PC-3 (cell line): ENCODE results near the gene KDM5A. TPM values are rescaled to one million over a fixed set of nuclear protein-coding genes. Genes with fewer than 3 reads are reported as not detected.

Source experiments
- ATAC-seq: fragments of 200-7000 bp; cut with Tn5 transposase; 2 replicates; pipeline ENCODE4 v1.9.1; 2020; ENCODE audit warnings: mild to moderate bottlenecking, moderate library complexity
- BruUV-seq: library from RNA; stranded (reverse); fragments of 400-500 nt; replicated peaks from 2 replicates; lab custom pipeline; 2021; lab: Mats Ljungman, UMichigan
- CTCF ChIA-PET: fragments of 300-600 bp; sonication (Branson Sonifier 250); formaldehyde crosslinking; loops from one replicate; lab custom pipeline; 2022; ENCODE audit warnings: antibody characterized with exemption; lab: Charles Lee
- POLR2A ChIA-PET: fragments of 300-600 bp; sonication (Branson Sonifier 250); formaldehyde crosslinking; loops from one replicate; lab custom pipeline; 2022; ENCODE audit warnings: antibody characterized with exemption; ENCODE audit not compliant: unreplicated experiment; lab: Charles Lee
- DNase-seq: peaks from one replicate; pipeline ENCODE4 v3.0.0-alpha.2; 2015
- H2AFZ ChIP-seq: fragments of 300-600 bp; sonication (generic); 2 replicates; pipeline ENCODE4 v1.6.0; 2016; ENCODE audit warnings: antibody characterized with exemption, low read length
- H3F3A ChIP-seq: fragments of 300-600 bp; sonication (generic); one replicate; pipeline ENCODE4 v1.6.0; 2017; ENCODE audit warnings: antibody characterized with exemption, low read length, control low read depth, mild to moderate bottlenecking; ENCODE audit not compliant: unreplicated experiment
- H3K27ac ChIP-seq: fragments of 300-600 bp; sonication (generic); 2 replicates; pipeline ENCODE4 v1.5.1; 2016; ENCODE audit warnings: mild to moderate bottlenecking, low read length
- H3K27me3 ChIP-seq: fragments of 300-600 bp; sonication (generic); 2 replicates; pipeline ENCODE4 v1.6.1; 2016; ENCODE audit warnings: low read length, mixed read lengths
- H3K36me3 ChIP-seq: fragments of 300-600 bp; sonication (generic); 2 replicates; pipeline ENCODE4 v1.6.1; 2016; ENCODE audit warnings: low read depth, mixed run types, low read length, mixed read lengths
- H3K4me1 ChIP-seq: fragments of 300-600 bp; sonication (generic); 2 replicates; pipeline ENCODE4 v1.5.1; 2016; ENCODE audit warnings: low read length; ENCODE audit not compliant: insufficient read depth
- H3K4me2 ChIP-seq: fragments of 300-600 bp; sonication (generic); 2 replicates; pipeline ENCODE4 v1.6.0; 2016; ENCODE audit warnings: low read length
- H3K4me3 ChIP-seq: fragments of 300-600 bp; sonication (generic); 2 replicates; pipeline ENCODE4 v1.5.1; 2016; ENCODE audit warnings: mild to moderate bottlenecking, low read length, mixed read lengths
- H3K79me2 ChIP-seq: fragments of 300-600 bp; sonication (generic); 2 replicates; pipeline ENCODE4 v1.6.1; 2017; ENCODE audit warnings: low read length, mixed read lengths
- H3K9ac ChIP-seq: fragments of 300-600 bp; sonication (generic); 2 replicates; pipeline ENCODE4 v1.6.0; 2016; ENCODE audit warnings: mild to moderate bottlenecking, low read length
- H3K9me2 ChIP-seq: fragments of 300-600 bp; sonication (generic); replicated peaks from 2 replicates; pipeline ENCODE4 v1.6.1; 2016; ENCODE audit warnings: mixed run types, low read length, mixed read lengths
- H3K9me3 ChIP-seq: fragments of 300-600 bp; sonication (generic); 2 replicates; pipeline ENCODE4 v1.6.1; 2016; ENCODE audit warnings: low read length, mixed read lengths
- H4K20me1 ChIP-seq: fragments of 300-600 bp; sonication (generic); 2 replicates; pipeline ENCODE4 v1.6.1; 2016; ENCODE audit warnings: low read length, mixed read lengths
- EZH2 ChIP-seq: fragments of 300-600 bp; sonication (generic); IDR thresholded peaks from one replicate; pipeline ENCODE4 v1.6.1; 2017; ENCODE audit warnings: antibody characterized with exemption, mild to moderate bottlenecking, low read length; ENCODE audit not compliant: unreplicated experiment
- EZH2phosphoT487 ChIP-seq: fragments of 300-600 bp; sonication (generic); IDR thresholded peaks from 2 replicates; pipeline ENCODE4 v1.6.1; 2018; ENCODE audit warnings: mild to moderate bottlenecking, antibody characterized with exemption, low read length, borderline replicate concordance
- intact Hi-C: fragments of 100-400 bp; cut with micrococcal nuclease; formaldehyde crosslinking; loops from 2 replicates; pipeline ENCODE4 v1.9.0; 2023
- total RNA-seq: library from RNA; depleted of rRNA; stranded (reverse); fragments of >200 nt; gene quantifications from 2 replicates; pipeline ENCODE4 v1.2.3, GENCODE V29; 2014
- TF ChIP-seq, protein P1 (sequence below): fragments of 300-600 bp; sonication (generic); conservative IDR thresholded peaks from 2 replicates; pipeline ENCODE4 v1.5.1; 2017; ENCODE audit warnings: antibody characterized with exemption, low read depth, mild to moderate bottlenecking, low read length

The KDM5A gene
- total RNA-seq, 1 experiment from 2014 or later = 27.8 TPM

GRCh38 chr12:418432-418831 is 29.3 kb upstream of the KDM5A start:
- Histone ChIP-seq H3K9me3 (no peaks in the 10 kb centered on the region), H3K27me3 (no peaks in the 10 kb centered on the region), H4K20me1 (no peaks in the 10 kb centered on the region), H3K27ac (no peak overlapping the region), H2AFZ (no peak overlapping the region), H3K9me2 (no peaks in the 10 kb centered on the region), H3K79me2 (no peaks in the 10 kb centered on the region), H3K4me2 (no peak overlapping the region), H3K4me1 (no peaks in the 10 kb centered on the region), H3K36me3 (no peaks in the 10 kb centered on the region; the same call in 1 of the 2 replicates), H3F3A (no peaks in the 10 kb centered on the region), H3K9ac (no peak overlapping the region), H3K4me3 (no peak overlapping the region)
- ChIA-PET POLR2A (no interaction called here), CTCF (no interaction called here)
- no TSS peak for BruUV-seq
- intact Hi-C loops = no loop called here
- no peak for DNase-seq
- no peak for TF ChIP-seq EZH2
- TF ChIP-seq, protein P1, sequence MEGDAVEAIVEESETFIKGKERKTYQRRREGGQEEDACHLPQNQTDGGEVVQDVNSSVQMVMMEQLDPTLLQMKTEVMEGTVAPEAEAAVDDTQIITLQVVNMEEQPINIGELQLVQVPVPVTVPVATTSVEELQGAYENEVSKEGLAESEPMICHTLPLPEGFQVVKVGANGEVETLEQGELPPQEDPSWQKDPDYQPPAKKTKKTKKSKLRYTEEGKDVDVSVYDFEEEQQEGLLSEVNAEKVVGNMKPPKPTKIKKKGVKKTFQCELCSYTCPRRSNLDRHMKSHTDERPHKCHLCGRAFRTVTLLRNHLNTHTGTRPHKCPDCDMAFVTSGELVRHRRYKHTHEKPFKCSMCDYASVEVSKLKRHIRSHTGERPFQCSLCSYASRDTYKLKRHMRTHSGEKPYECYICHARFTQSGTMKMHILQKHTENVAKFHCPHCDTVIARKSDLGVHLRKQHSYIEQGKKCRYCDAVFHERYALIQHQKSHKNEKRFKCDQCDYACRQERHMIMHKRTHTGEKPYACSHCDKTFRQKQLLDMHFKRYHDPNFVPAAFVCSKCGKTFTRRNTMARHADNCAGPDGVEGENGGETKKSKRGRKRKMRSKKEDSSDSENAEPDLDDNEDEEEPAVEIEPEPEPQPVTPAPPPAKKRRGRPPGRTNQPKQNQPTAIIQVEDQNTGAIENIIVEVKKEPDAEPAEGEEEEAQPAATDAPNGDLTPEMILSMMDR = no peak
- TF ChIP-seq EZH2phosphoT487 = no peak
- no peak for ATAC-seq

- ChIA-PET CTCF (no interaction called here), POLR2A (no interaction called here)
- no peaks in the 10 kb centered on the region for H3K4me1 ChIP-seq
- H2AFZ ChIP-seq = no peak overlapping the region
- BruUV-seq = no TSS peak
- TF ChIP-seq, protein P1 = no peak
- no peak for TF ChIP-seq EZH2
- H3K27ac ChIP-seq = no peak overlapping the region
- no peaks in the 10 kb centered on the region for H3K27me3 ChIP-seq
- no peak overlapping the region for H3K4me2 ChIP-seq
- H3F3A ChIP-seq = no peaks in the 10 kb centered on the region
- H3K9ac ChIP-seq = no peak overlapping the region
- no peaks in the 10 kb centered on the region for H3K79me2 ChIP-seq
- no peak for DNase-seq
- intact Hi-C loops = no loop called here
- H3K9me2 ChIP-seq = no peaks in the 10 kb centered on the region
- no peaks in the 10 kb centered on the region for H4K20me1 ChIP-seq
- no peaks in the 10 kb centered on the region; the same call in 1 of the 2 replicates for H3K36me3 ChIP-seq
- no peak overlapping the region for H3K4me3 ChIP-seq
- ATAC-seq = no peak
- no peaks in the 10 kb centered on the region for H3K9me3 ChIP-seq
Observed at GRCh38 chr12:414859-415258, 25.7 kb upstream of the KDM5A start.

DNA sequence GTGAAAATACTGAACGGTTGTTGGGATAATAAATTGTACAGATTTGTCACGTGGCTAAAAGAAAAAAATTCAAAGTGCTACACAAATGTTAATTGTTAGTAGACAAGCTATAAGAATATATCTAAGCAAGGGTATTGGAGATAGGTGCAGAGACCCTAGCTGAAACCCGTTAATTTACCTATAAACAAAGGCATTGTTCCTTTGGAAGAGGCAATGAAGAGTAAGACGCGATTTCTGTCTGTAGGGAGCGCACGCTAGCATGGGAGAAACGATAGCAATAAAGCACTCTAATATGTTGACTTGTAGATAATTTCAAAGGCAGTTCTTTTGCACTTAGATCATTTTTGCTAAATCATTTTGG is 12.9 kb upstream of the KDM5A start:
- H3K27ac ChIP-seq = no peak overlapping the region
- DNase-seq = peak; percentile 48
- POLR2A ChIA-PET = interaction anchor here (0.6 kb wide), 1 partner anchor 13 kb away, joined by 10 read pairs; the partner anchor contains the start of gene KDM5A

More for the DNA sequence above, 12.9 kb upstream of the KDM5A start:
- peak; percentile 48 for ATAC-seq
- Histone ChIP-seq H3K4me1 (peaks cover 14% of the 10 kb centered on the region; the same call in 1 of the 2 replicates), H3K9me3 (no peaks in the 10 kb centered on the region), H3K36me3 (no peaks in the 10 kb centered on the region), H3K9me2 (no peaks in the 10 kb centered on the region), H3K27me3 (no peaks in the 10 kb centered on the region), H3F3A (no peaks in the 10 kb centered on the region), H3K4me3 (peak overlapping the region; percentile 88), H3K9ac (peak overlapping the region; percentile 63), H3K4me2 (peak overlapping the region; percentile 95), H2AFZ (peak overlapping the region; percentile 91), H3K79me2 (peaks cover 18% of the 10 kb centered on the region), H4K20me1 (no peaks in the 10 kb centered on the region)
- TF ChIP-seq, protein P1 = peak; percentile 61; the same call in 1 of the 2 replicates
- TF ChIP-seq EZH2 = no peak
- CTCF ChIA-PET = no interaction called here
- intact Hi-C loops = no loop called here
- BruUV-seq = no TSS peak
